Limb (tissue), 2 donors: ENCODE data around the gene GRM7.

Experiments
- DNase-seq, 2 donors: peaks; one replicate each; pipeline ENCODE4 v3.0.0-alpha.2; 2016; ENCODE audit errors: extremely low spot score in 2 of 2

Gene GRM7

DNA sequence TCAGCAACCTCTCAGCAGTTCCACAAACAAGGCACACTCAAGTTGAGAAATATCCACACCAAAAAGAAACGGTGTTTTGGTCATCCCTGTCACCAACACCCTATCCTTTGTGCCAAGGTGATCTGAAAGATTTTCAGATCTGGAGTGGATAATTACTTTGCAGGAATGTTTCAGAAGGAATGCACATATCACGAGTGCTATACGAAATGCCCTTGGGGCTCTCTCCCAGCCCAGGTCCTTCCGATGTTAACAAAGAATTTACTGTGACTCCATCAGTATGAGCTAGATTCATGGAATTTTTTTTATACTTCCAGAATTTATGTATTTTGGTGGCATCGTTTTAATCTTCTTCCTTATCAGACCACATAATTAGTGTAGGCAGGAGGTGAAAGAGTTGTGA, 105.0 kb downstream of the GRM7 start:
- DNase-seq = no peak

DNA sequence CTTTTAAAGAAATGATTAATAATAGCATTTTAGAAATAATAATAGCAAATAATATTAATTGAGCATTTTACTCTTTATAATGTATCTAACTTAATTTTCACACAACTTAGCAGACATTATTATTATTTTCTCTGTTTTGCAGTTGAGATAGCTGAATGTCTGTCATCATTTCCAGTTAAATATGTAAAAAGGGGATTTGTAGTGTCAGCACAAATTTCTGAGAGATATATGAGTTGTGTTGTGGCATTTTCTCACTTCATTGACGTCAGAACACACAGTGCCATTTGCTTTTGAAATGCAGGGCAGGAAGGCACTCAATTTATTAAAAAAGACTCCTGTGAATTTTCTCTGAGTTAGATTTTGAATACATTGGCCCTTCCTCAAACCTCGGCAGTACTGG, 111.0 kb downstream of the GRM7 start:
- no peak for DNase-seq

DNA sequence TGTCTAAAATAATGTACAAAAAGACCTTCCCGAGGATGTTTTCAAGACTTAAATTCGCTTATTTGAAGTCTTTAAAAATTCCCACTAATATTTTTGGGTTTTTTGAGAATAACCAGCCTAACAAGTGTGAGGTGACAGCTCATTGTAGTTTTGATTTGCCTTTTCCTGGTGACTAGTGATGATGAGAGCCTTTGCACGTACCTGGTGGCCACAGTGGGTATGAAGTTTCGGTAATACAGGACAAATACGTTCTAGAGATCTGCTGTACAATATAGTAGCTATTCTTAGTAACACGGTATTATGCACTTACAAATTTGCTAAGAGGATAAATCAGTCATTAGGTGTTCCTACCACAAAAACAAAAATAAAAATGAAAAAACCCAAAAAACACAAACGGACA, 124.9 kb downstream of the GRM7 start:
- DNase-seq = no peak

DNA sequence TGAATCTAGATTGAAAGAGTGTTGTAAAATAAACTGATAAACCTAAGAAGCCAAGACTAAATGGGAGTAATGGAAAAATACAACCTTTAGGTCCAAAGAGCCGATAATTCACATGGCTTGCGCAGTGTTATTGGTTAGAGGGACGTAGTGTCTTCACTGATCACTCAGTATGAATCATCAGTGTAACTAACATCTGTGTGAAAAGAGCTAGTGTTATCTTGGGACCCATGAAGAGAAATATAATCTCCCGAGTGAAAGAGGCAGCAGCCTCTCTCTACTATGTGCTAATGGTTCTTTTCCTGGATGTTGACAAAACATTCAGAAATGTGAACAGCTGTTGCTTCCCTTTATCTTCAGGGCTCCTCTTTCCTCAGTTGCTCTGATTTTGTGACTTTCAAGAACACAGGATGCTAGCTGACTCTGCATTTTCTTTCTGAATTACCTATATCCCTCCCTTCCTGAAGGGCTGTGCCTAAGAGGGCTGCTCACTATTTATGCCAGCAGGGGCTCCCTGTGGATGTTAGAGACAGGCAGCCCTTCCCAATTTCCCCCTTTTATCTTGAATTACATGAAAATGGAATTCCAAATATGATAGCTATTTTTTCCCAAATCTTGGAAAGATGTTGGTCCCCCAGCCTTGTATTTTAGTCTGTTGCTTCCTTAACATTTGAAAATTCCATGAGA, 128.8 kb downstream of the GRM7 start:
- DNase-seq = peak in 1 of 2 donors; percentile 5

DNA sequence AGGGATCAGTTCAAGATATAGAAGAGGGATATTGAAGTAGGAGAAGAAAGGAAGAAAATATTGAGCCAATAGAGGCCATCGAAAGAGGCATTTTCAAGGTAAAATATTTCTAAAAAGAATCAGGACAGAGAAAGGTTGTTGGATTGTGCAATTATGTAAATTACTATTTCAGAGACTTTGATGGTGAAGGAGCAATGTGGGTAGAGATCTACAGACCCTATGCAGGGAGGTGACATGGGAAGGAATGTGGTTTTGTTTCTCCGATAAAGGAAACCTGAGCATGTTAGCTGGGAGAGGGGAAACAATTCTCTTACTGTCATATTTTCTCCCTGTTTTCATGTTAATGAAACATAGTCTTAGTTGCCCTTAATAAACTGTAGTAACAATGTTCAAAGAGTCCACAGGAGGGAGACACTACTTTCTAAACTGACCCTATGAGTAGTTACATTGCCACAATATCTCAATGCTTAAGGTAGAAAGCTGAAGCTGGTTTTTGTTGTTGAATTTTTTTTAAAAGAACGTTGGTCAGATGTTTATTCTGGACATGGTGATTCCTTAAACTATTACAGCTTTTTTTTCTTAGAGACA, 133.3 kb downstream of the GRM7 start:
- DNase-seq = no peak

DNA sequence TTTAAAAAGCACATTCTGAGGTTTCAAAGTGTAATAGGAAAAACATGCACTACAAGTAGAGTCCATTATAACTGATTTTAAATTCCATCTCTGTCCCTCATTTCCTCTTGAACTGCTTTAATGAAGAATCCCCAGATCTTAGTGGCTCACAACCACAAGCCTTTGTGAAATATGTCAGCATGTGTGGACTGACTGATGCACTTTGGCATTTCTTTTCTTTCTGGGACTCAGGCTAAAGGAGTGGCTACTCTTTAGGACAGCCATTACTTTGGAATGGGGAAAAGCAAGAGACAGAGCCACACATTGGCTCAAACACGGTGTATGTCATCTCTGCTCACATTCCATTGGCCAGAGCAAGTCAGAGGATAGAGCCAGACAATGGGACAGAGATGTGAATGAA, 139.6 kb downstream of the GRM7 start:
- DNase-seq = no peak

DNA sequence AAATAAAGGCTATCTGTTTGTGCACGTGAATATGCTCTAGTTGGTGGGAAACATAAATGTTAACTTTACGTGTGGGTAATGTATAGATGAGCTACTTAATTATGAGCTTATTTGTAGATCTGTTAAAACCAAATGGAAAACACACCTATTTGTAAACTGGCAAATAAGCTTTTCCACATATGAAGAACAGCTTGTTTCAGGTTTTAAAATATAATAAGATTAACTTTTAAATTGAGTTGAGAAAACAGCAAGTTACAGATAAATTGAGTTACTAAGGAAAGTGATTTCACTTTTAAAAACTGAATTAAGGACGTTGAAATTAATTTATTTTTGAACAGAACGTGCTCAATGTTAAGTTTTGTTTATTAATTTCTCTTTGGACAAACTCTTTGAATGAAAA, 140.5 kb downstream of the GRM7 start:
- no peak for DNase-seq

DNA sequence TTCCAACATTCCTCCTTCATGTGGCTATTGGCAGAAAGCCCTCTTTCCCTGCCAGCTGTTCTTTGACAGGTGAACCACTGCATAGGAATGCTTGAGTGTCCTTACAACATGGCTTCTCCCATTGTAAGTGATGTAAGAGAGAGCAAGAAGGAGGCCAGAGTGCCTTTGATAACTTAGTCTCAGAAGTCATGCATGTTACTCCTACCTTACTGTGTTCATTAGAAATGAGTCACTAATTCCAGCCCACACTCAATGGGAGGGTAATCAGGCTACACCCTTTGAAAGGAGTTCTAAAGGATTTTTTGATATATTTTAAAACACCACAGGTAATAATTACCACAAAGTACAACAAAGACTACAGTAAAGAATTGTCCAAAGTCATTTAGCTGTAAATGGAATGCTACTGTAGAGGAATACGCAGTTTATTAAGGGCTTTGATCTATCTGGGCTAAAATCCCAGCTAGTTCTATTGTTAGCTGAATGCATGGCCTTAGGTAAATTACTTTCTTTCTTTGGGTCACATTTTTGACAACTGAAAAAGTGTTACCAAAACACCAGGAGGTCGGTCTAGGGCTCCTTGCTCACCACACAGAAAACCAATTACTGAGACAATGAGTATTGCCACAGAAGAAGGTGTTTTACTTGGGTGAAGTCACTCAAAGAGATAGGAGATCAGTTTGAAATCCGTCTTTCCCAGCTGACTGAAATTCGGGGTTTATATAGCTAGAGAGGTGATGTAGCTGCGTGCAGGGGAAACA, 154.9 kb downstream of the GRM7 start:
- DNase-seq = no peak

DNA sequence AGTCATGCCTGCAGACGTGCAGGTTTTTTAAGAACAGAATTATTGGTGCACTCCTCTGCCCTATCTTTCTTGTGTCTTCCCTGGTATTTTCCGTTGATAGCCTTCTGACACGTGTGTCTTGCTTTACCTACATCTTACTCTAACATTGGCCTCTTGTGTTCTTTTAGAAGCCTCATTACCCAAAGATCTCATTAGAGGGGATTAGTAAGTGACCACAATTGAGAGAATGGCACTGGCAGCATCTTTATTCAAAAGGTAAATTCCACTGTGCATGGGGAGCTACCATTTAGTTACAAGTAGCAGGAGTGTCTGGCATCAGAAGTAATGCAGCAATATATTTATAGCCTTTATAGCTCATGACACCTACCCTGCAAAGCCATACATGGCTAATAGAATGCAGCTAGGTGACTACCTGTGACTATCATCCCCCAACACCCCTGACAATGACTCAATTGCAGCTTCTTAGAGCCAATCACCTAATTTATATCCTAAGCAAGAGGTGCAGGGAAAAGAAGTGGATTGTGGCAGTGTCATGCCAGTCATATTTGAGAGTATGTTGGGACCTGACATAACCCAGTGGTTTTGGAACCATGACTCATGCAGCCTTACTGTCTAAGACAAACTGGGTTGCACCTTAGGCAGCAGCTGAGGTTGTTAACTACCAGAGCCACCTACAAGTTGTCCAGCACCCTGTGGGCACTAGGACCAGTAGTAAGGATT, 164.8 kb downstream of the GRM7 start:
- DNase-seq = no peak

DNA sequence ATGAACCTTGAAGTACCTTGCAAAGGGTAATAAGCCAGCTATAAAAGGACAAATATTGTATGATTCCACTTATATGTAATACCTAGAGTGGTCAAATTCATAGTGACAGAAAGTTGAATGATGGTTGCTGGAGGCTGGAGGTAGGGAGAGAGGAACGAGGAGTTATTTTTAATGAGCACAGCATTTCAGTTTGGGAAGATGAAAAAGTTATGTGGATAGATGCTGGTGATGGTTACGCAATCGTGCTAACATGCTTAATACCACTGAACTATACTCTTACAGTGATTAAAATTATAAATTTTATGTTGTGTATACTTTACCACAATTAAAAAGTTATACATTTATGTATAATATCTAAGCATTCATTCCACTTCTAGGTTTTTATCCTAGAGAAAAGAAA, 168.6 kb downstream of the GRM7 start:
- no peak for DNase-seq

DNA sequence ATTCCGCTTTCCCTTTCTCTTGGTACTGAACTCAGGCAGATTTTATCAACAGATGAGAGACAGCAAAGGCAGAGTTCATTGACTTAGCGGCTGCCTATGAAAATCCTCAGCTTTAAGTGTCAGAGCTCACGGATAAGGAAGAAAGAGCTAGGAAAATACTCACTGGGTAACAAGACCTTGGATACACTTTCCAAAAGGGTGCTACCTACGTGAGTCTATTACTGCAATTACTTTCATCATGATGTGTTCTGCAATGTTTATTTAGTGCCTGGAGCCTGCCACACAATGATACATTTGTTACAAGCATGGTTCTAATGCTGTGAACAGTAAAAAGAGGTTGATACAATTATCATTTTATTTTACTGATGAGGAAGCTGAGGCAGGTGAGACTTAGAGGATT, 177.5 kb downstream of the GRM7 start:
- DNase-seq = no peak

DNA sequence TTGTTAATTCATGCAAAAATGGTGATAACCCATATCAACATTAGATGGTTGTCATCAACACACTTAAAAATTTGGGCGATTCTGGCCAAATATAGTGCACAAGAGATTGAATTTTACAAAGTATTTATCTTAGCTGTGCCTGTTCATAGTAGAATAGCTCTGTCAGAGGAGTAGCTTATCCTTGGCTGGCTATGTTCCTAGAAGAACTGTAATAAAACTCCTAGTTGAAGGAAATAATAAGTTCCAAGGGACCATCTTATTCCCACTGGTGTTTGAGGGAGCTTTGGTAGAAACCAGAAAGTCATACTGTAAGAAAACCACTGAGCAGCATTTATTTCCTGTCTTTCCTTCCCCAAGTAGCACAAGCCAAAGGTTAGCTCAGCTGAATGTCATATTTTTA, 201.8 kb downstream of the GRM7 start:
- peak in 1 of 2 donors; percentile 3 for DNase-seq

DNA sequence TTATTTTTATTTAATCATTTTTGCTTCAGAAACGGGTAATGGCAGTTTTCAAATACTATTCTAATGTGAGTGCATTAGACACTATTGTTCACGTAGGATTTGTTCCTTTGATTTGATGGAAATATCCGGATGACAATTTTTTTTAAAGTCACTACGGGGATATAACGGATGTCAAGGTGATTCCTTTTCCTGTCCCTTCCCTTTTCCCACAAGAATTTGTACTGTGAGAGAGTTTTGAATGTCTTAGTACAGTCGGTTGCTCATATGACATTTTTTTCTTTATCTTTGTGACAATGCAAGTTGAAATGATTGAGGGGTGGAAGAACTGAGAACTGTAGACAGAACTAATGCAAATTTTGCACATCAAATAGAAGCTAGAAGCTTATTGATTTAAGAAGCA, 209.5 kb downstream of the GRM7 start:
- no peak for DNase-seq

DNA sequence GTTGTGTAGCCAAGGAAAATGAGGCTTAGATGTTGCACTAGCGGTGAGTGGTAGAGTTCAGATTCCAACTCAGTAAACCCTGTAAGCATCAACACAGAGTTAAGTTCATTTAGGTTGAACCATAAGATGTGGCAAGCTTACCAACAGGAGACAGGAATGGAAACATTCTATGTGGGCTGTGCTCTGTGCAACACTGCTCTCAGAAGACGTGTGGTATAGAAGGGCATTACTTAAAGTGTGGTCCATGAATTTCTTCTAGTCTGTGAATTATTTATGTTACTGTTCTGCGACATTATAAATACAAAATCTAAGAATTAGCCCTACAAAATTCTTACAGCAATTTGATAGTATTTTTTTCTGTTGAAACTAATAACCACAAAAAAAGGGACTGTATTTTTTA, 213.3 kb downstream of the GRM7 start:
- DNase-seq = no peak

DNA sequence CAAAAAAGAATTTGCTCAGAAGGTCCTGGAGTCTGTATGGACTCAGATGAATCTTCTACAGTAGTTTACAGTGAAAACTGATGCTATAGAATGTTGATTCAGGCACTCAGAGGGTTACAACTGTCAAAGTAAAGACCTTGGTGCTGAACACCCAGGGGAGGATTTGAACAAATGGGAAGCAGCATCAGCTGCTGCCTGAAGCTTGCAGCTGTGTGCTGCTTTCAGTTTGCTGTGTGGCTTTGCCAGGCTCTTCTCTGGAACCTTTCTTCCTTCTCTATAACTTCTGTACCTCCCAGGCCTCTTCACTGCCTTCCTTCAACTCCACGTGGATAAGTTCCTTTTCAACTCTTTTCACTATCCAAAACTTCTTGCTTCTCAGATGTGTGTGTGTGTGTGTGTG, 214.2 kb downstream of the GRM7 start:
- DNase-seq = peak; percentile 27 to 40

DNA sequence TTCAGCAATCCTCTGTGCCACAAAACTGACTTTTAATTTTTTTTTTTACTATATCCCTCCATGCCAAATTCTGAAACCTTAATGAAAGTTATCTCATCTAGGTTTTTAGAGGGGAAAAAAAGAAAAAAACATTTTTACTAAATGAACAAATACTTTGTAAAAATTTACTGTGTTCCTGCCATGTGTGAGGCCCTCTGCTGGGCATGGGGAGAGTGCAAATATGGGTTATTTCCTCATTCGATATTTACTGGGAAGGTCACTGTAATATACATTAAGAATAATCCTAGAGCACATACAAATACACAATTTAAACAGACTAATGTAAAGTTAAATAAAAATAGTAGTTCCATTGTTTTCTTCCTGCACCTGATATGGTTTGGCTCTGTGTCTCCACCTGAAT, 215.0 kb downstream of the GRM7 start:
- DNase-seq = no peak

DNA sequence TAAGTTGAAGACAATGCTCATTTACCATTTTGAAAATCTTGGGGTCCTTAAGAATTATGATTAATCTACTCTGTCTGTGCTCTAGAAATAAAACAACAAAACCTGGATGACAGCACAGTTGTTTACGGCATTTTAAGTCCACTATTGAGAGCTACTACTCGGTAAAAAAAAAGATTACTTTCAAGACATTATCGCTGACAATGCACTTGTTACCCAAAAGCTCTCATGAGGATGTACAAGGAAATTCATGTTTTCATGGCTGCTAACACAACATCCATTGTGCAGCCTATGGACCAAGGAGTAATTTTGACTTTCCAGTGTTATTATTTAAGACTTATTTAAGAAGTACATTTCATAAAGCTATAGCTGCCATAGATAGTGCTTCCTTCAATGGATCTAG, 221.3 kb downstream of the GRM7 start:
- no peak for DNase-seq

DNA sequence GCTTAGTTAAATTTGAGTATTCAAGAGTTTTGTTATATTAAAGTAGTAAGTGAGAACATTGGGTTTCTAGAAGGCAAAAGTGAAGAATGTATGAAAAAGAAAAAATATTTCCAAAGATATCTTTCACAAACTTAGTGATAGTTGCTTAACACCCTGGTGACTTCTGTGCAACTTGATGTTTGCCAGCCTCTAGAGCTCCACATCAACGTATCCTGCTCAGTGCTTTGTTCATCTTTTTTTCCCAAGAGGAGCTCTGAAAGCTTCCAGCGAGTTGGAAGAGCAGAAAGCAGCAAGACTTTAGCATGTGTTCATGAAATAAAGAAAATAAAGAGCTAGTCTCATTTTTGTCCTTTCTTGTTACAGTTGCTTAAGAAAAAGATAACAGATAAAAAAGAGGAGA, 225.5 kb downstream of the GRM7 start:
- no peak for DNase-seq

DNA sequence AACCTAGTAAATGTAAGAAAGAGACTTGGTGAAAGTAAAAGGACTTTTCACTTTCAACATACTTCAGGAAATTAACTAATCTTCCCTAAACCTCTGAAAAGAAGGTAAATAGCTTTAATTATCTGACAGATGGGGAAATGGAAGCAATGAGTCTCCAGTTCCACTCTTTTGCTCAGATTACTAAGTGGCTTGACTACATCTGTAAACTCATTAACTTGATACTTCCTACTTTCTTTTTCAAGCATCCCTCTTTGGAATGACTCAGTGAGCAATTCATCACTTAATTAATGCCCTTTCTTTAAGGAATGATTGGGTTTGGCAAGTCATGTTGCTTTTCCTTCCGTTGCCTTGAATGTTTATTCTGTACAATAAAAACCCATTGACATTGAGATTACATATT, 234.2 kb downstream of the GRM7 start:
- no peak for DNase-seq

DNA sequence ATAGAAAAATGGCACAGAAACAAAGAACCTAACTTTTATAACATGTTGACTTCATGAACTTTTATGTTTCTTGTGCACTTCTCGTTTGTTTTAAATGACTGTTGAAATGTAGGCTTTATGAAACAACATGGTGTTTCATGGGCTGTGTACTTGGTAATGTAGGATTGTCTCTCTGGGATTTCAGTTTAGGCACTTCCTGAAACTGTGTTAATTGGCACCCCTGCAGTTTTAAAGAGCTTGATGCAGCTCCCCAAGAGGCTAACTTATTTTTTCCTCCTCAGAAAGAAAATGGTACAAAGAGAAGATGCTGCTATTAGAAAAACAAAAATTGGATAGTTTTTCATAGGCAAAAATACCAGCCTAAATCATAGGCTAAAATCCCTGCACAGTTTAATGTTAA, 239.2 kb downstream of the GRM7 start:
- no peak for DNase-seq

DNA sequence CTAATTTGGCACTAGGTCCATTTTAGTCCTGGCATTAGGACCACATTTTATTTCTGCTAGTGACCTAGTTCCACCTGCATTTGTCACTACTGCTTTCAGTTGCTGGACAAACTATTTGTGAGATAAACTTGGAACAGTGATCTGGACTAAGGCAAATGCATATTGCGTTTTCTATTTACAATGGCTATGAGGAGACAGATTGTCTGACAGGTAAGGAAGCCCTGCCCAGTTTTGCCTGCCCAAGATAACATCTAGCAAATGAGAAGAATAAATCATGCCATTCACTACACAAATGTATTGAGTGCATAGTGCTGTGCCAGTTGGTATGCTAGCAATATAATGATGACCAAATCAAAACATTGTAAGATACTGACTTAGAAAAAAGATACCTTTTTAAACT, 245.7 kb downstream of the GRM7 start:
- DNase-seq = no peak

DNA sequence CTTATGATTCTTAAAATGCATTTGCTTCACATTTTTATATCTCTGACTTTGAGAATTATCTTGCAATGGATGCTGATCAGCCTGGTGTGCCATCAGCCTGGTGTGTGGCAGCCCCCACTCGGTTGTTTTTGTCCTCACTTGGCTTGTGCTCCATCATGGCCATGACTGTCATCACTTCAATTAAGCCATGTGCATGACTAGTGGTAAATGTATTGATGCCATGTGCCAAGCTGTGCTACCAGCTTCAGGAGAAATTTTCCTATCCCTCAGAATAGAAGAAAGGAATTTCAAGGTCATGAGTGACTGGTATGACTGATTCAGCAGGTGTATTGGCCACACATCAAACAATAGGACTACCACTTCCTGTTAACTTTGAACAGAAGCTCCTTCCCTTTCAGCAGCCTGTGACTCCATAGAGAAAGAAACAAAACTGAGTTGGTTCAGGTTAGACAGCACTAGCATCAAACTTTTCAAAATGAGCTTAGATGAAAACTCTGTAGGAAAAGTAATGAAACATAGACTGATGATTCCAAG, 251.7 kb downstream of the GRM7 start:
- DNase-seq = no peak
